Muscle layer of duodenum (tissue), 2 donors: ENCODE results near the gene OR2W1.

Source experiments
- H3K27ac ChIP-seq: one replicate; pipeline ENCODE4 v1.7.0; 2013; ENCODE audit warnings: mild to moderate bottlenecking, low read length
- H3K27me3 ChIP-seq: one replicate; pipeline ENCODE4 v1.7.0; 2013; ENCODE audit warnings: low read depth, mild to moderate bottlenecking, control low read depth, low read length
- H3K36me3 ChIP-seq, 2 donors: one replicate each; pipeline ENCODE4 v1.7.0; 2013; ENCODE audit warnings: low read length in 2 of 2, control low read depth in 1 of 2, mild to moderate bottlenecking in 1 of 2; ENCODE audit not compliant: insufficient read depth in 2 of 2, control insufficient read depth in 1 of 2
- H3K4me1 ChIP-seq, 2 donors: one replicate each; pipeline ENCODE4 v1.7.0; 2013; ENCODE audit warnings: low read length in 2 of 2, mild to moderate bottlenecking in 2 of 2, control low read depth in 1 of 2, moderate library complexity in 1 of 2; ENCODE audit not compliant: insufficient read depth in 2 of 2, control insufficient read depth in 1 of 2
- H3K4me3 ChIP-seq, 2 donors: one replicate each; pipeline ENCODE4 v1.7.0; 2013; ENCODE audit warnings: low read length in 2 of 2, low read depth in 1 of 2, mild to moderate bottlenecking in 1 of 2
- H3K9me3 ChIP-seq, 2 donors: one replicate each; pipeline ENCODE4 v1.7.0; 2013; ENCODE audit warnings: low read length in 2 of 2, control low read depth in 1 of 2, mild to moderate bottlenecking in 1 of 2; ENCODE audit not compliant: control insufficient read depth in 1 of 2
- donor health status: healthy.

The OR2W1 gene, protein sequence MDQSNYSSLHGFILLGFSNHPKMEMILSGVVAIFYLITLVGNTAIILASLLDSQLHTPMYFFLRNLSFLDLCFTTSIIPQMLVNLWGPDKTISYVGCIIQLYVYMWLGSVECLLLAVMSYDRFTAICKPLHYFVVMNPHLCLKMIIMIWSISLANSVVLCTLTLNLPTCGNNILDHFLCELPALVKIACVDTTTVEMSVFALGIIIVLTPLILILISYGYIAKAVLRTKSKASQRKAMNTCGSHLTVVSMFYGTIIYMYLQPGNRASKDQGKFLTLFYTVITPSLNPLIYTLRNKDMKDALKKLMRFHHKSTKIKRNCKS

DNA sequence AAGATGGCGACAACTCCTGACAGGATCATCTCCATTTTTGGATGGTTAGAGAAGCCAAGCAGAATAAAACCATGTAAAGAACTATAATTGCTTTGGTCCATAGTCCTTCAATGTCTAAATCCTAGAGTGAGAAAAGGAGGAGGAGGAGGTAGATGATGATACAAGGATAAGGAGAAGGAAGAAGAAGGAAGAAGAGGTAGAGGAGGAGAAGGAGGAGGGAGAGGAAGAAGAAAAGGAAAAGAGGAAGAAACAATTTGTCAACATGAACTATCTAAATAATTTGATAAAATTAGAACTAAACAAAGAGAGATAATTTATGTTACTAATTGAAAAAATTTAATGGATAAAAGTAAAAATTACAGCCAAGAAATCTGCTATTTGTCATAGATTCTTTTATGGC is at the start of gene OR2W1:
Gene OR2W1, minus strand, starts transcription at position 101 of the 400 bp plus-strand sequence. Its CDS starts 0 bp downstream, at position 101.
- no peak within 1 kb of the TSS for H3K27ac ChIP-seq
- no peak within 1 kb of the TSS for H3K4me3 ChIP-seq
- H3K27me3 ChIP-seq, result peaks cover 5% of the 10 kb centered on the region
- no peaks in the 10 kb centered on the region for H3K4me1 ChIP-seq
- no peaks in the 10 kb centered on the region for H3K36me3 ChIP-seq
- H3K9me3 ChIP-seq, result no peaks in the 10 kb centered on the region

DNA sequence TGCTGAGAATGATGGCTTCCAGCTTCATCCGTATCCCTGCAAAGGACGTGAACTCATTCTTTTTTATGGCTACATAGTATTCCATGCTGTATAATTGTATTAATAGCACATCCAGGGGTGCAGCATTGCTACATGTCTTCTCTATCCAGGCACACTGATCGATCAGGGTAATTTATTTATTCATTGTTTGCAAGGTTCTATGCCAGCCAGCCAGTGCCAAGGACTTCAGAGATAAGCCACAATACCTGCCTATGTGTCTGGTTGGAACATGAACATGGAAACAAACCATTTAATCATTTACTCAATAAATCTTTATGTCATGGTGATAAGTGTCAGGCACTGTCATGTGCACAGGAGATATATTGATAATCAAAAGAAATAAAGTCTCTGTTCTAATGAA is 48.0 kb upstream of the OR2W1 start:
- Histone ChIP-seq H3K27ac (no peak overlapping the region), H3K4me3 (no peak overlapping the region), H3K36me3 (no peaks in the 10 kb centered on the region), H3K27me3 (no peaks in the 10 kb centered on the region), H3K9me3 (no peaks in the 10 kb centered on the region), H3K4me1 (no peaks in the 10 kb centered on the region)

DNA sequence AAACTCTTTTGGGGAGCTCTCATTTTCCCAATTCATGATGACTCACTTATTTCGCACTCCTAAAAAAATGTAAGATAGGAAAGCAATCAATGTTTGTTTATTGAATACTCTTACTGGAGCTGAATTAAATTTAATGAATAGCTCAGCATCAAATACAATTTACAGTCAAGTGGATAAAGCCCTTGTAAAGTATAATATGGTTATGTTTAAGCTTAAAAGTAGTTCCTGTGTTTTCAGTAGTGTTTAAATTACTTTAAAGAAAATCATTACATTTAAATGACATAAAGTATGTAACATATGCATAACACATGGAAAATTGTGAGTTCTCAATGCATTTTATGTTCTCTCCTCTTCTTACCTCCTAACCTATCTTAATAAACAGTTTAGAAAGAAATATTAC is 42.2 kb upstream of the OR2W1 start, which contains the start of gene OR2B3:
Gene OR2B3, minus strand, starts transcription at position 101 of the 400 bp plus-strand sequence. Its CDS starts 65 bp downstream, at position 36.
- Histone ChIP-seq H3K36me3 (no peaks in the 10 kb centered on the region), H3K27ac (no peak within 1 kb of the TSS), H3K27me3 (no peaks in the 10 kb centered on the region), H3K9me3 (no peaks in the 10 kb centered on the region), H3K4me3 (no peak within 1 kb of the TSS), H3K4me1 (no peaks in the 10 kb centered on the region)

DNA sequence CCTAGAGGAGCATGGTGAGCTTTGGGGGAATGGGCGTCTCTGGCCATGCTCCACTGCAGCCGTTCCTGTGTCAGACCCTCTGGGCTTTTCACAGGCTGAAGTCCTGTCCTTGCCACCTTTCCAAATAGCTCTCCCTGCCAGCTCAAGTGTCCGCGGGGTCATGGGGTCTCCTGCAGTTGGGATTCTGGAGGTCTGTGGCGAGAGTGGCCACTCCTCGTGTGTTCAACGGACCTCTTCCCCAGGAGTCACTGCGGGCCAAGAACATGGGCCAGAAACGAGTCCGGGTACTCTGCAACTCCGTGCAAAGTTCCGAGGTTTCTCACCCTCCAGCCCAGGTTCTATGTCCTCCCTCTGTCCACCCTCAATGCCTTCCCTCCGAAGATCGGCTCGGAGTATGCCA is 37.5 kb upstream of the OR2W1 start:
- Histone ChIP-seq H3K27me3 (no peaks in the 10 kb centered on the region), H3K9me3 (no peaks in the 10 kb centered on the region), H3K4me3 (no peak overlapping the region), H3K36me3 (no peaks in the 10 kb centered on the region), H3K4me1 (no peaks in the 10 kb centered on the region), H3K27ac (no peak overlapping the region)

DNA sequence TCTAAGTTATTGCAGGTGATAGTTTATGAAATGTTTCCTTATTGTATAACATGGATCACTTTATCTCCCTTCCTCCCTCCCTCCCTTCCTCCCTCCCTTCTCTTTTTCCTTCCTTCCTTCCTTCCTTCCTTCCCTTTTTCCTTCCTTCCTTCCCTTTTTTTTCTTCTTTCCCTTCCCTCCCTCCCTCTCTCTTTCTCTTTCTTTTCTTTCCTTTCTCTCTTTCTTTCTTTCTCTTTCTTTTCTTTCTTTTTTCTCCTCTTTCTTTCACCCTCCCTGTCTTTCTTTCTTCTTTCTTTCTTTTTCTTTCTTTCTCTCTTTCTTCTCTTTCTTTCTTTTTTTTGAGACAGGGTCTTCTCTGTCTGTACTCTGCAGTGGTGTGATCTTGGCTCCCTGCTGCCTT is 36.3 kb upstream of the OR2W1 start:
- Histone ChIP-seq H3K36me3 (no peaks in the 10 kb centered on the region), H3K4me3 (no peak overlapping the region), H3K27me3 (no peaks in the 10 kb centered on the region), H3K27ac (no peak overlapping the region), H3K9me3 (no peaks in the 10 kb centered on the region), H3K4me1 (no peaks in the 10 kb centered on the region)

DNA sequence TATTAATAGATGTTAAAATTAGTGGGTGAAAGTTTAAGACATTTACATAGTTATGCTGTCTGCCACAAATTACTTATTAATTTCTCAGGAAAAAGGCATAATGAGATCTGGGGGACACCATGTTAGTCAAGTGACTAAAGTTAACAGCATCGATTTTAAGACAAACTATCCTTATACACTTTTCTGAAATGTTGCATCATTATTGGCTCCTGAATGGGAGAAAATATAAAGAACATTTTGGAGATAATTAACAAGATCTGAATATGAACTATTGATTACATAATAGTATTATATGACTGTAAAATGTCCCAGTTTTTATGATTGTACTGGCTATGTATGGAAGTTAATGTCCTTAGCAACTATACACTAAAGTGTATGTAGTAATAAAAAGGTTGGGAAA is 34.2 kb upstream of the OR2W1 start:
- Histone ChIP-seq H3K4me3 (no peak overlapping the region), H3K4me1 (no peaks in the 10 kb centered on the region), H3K27ac (no peak overlapping the region), H3K9me3 (no peaks in the 10 kb centered on the region), H3K36me3 (no peaks in the 10 kb centered on the region), H3K27me3 (no peaks in the 10 kb centered on the region)

DNA sequence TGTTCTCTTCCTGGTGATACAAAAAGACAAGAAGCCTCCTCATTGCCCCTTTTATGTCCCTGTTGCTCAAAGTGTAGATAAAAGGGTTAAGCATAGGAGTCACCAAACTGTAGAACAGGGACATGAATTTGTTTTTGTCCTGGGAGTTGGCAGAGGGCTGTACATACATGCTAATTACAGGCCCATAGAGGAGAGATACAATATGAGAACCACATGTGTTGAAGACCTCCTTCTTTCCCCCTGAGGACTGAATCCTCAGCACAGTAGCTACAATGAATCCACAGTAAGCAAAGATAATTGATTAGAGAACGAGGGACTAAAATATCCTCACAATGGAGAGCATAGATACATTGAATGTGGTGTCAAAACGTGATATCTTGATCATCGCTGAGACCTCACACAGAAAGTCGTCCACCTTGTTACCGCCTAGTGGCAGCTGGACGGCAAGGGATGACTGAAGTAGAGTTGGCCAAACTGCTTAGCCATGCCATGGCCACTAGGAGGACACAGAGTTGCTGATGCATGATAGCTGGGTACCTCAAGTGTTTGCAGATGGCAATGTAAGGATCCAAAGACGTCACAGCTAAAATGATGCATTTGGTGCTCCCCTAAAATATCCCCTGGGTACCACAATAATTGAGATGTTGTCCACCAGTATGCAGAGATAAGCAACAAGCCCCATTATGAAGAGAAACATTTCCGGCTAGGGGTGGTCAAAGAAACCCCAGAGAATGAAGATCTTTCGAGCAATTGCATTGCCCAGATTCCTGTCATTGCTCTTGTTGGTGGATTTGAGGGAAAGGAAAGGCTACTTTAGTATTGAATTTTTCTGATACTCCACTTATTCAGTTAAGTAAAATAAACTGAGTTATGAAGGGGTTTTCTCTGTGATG is 27.1 kb upstream of the OR2W1 start:
- no peaks in the 10 kb centered on the region for H3K36me3 ChIP-seq
- no peak overlapping the region for H3K27ac ChIP-seq
- no peak overlapping the region for H3K4me3 ChIP-seq
- H3K4me1 ChIP-seq, result no peaks in the 10 kb centered on the region
- no peaks in the 10 kb centered on the region for H3K9me3 ChIP-seq
- no peaks in the 10 kb centered on the region for H3K27me3 ChIP-seq

DNA sequence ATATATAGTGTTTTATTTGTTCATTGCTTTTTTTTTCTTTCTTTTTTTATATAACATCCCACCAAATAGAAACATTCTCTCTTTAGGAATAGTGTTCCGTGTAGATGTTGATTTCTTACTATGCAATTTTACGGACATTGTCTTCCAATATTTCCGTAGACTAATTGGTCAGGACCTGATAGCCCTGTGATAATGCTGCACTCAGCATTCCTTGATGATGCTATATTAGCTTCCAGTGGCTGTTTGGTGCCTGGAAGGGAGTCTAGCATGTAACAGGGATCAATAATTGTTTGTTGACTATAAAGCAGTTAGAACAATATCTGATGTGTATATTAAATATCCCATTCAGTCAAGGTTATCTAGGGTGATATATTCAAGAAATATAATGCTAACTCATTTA is 6.7 kb upstream of the OR2W1 start:
- peaks cover 0 to 12% of the 10 kb centered on the region in 2 donors for H3K9me3 ChIP-seq

DNA sequence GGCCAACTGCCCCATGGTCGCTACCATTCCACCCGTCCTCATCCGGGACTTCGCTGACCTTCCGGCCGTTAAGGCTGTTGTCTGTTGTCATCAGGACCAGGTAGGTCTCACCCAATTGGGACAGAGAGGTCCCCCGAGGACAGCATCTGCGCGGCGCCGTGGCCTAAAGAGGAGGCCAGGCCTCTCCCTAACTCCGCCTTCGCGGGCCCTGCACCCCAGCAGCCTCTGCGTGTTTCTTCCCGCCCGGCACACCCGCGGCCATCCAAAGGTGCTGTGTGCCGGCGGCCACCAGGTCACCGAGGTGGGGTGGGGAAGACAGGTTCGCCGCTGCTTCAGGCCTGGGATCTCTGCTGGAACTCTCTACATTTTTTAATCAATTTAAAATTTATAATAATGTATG is 9.0 kb downstream of the OR2W1 start:
- no peaks in the 10 kb centered on the region for H3K36me3 ChIP-seq
- no peaks in the 10 kb centered on the region for H3K27me3 ChIP-seq
- H3K4me1 ChIP-seq, result no peaks in the 10 kb centered on the region
- no peak overlapping the region for H3K4me3 ChIP-seq
- no peaks in the 10 kb centered on the region for H3K9me3 ChIP-seq
- H3K27ac ChIP-seq, result no peak overlapping the region

More for the DNA sequence above, 6.7 kb upstream of the OR2W1 start:
- no peaks in the 10 kb centered on the region for H3K36me3 ChIP-seq
- H3K4me3 ChIP-seq, result no peak overlapping the region
- no peaks in the 10 kb centered on the region for H3K27me3 ChIP-seq
- H3K27ac ChIP-seq, result no peak overlapping the region
- H3K4me1 ChIP-seq, result no peaks in the 10 kb centered on the region

DNA sequence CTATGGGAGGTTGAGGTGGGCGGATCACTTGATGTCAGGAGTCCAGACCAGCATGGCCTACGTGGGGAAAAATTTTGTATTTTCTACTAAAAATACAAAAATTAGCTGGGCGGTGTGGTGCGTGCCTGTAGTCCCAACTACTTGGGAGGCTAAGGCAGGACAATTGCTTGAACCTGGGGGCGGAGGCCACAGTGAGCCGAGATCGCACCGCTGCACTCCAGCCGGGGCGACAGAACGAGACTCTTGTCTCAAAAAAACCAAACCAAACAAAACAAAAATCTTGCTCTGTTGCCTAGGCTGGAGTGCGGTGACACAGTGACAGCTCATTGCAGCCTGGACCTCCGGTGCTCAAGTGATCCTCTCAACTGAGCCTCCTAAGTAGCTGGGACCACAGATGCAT is 16.2 kb downstream of the OR2W1 start:
- no peaks in the 10 kb centered on the region for H3K27me3 ChIP-seq
- no peaks in the 10 kb centered on the region for H3K9me3 ChIP-seq
- no peaks in the 10 kb centered on the region for H3K36me3 ChIP-seq

DNA sequence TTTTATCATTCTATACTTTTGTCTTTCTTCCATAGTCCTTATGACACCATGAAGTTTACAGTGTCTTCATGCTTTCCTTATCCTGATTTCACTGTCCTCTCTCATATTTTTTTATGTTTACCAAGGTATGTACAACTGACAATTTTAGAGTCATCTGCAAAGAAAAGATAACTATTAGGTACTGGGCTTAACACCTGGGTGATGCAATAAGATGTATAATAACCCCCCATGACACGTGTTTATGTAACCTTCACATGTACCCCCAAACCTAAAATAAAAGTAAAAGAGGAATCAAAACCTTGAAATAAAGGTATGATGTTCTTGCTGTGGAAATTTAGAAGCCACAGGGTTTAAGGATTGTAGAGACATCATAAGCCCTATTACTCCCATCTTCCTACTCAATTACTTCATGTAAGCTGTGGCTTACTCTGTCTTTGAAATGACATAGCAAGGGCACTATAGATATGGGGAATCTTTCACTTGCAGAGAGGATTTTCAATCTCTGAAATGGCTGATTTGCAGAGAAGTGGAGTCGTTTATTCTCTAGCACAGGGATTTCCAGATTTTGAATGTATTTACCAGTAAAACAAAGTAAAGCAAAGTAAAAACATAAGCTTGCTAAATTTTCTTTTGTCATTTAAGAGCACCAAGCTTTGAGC is 18.9 kb downstream of the OR2W1 start:
- Histone ChIP-seq H3K27me3 (no peaks in the 10 kb centered on the region), H3K4me1 (no peaks in the 10 kb centered on the region), H3K36me3 (no peaks in the 10 kb centered on the region), H3K9me3 (no peaks in the 10 kb centered on the region), H3K27ac (no peak overlapping the region), H3K4me3 (no peak overlapping the region)

More for the DNA sequence above, 16.2 kb downstream of the OR2W1 start:
- no peak overlapping the region for H3K27ac ChIP-seq
- H3K4me3 ChIP-seq, result no peak overlapping the region
- H3K4me1 ChIP-seq, result no peaks in the 10 kb centered on the region
